Activated CD4-positive, alpha-beta T cell treated with anti-CD3 and anti-CD28 coated beads, Interleukin-2, amount 50 U/mL, for 24 hours (primary cell): ENCODE measurements around the gene FRMPD4.

Experiments
- DNase-seq, 2 donors: peaks; one replicate each; pipeline ENCODE4 v3.0.0-alpha.2; 2020; ENCODE audit warnings: low read depth in 1 of 2, low spot score in 1 of 2

Gene FRMPD4

GRCh38 chrX:12360383-12360782 is 222.1 kb downstream of the FRMPD4 start:
- no peak for DNase-seq

GRCh38 chrX:12360986-12361598 is 222.8 kb downstream of the FRMPD4 start:
- no peak for DNase-seq

DNA sequence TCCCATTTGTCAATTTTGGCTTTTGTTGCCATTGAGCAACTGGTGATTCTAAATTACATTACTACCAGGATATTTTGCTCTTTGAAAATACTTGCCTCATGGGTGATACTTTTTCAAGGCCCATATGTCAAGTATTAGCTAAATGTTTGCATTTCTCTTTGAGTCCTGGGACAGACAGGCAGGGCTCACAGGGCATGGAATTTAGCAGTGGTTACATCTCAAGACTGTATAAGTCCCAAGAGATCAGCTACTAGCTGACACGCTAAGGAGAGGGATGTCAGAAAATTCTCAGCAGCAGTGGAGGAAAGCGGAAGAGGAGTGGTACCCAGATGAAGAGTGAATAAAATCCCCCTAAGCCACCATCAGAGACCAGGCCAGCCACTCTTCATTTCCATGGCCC is 224.9 kb downstream of the FRMPD4 start:
- no peak for DNase-seq

DNA sequence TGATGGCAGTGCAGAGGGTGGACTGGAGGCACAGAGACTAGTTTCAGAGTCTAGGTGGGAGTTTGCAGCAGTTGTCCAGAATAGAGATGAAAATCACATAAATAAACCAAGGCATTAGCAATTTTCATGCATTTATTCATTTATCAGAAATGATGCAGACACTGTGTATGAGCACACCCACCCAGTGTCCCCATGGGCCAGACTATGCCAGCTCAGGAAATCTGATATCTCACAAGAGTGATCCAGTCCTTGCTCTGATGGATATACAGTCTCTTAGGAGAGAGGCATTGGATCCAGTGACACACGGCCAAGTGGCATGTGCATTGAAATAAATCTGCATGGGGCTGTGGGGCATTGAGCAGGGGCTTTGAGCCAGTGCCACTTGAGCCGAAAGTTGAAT is 228.2 kb downstream of the FRMPD4 start:
- no peak for DNase-seq

GRCh38 chrX:12367254-12367653 is 229.0 kb downstream of the FRMPD4 start:
- DNase-seq = no peak

DNA sequence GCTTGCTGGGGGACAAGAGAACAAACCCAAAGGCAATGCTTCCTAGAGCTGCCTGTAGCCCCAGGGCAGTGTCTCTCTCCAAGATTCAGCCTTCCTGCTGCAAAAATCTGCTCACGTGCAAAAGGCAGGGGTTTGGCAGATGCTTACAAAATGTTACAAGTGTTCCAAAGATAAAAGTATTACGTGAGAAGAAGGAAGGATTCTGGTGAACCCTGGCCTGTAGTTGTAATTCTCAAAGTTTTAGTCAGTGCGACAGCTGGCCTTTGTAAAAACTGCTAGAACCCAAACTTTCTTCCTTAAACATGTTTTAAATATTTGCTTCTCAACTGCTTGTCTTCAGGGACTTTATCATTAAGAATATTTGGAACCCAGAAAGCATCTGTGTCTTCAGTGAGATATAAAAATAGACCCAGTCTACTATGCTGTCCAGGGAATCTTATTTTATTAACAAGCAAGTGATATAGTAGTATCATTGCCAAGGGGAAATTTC is 232.3 kb downstream of the FRMPD4 start:
- no peak for DNase-seq

DNA sequence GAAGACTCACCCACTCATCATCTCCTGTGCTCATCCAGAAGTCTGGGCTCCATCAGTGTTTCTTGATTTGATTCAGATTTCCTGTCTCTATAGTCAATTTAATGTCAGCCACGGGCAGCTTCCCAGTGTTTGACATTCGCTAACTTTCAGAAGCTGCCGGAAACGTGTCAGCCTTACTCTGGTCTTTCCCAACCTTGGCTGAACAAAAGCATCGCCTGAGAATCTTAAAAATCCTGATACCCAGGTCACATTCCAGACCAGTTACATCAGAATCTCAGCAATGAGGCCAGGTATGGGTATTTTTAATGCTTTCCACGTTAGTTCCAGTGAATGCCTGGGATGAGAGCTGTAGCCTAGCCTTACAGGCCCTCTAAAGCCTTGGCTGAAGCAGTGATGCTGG is 233.8 kb downstream of the FRMPD4 start:
- no peak for DNase-seq

- no peak for DNase-seq
Measured at GRCh38 chrX:12374286-12374685, 236.0 kb downstream of the FRMPD4 start.

DNA sequence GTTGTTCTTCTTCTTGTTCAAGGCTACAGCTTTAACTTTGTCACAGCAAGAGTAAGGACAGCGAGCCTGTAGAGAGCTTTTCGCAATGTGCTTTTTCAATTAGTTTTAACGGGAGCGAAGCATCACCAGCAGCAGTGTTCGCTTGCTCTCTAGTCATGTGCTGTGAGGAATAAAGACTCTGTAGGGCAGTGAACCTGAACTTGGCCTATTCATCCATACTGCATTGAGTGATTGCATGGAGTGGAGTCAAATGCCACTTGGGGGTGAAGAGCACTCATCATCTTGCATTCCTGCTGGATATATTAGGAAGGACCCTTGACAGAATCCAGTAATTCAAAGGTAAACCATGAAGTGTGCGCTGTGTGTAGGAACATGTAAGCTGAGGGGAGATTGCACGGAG is 240.0 kb downstream of the FRMPD4 start:
- no peak for DNase-seq

GRCh38 chrX:12378706-12379105 is 240.4 kb downstream of the FRMPD4 start:
- DNase-seq = no peak

DNA sequence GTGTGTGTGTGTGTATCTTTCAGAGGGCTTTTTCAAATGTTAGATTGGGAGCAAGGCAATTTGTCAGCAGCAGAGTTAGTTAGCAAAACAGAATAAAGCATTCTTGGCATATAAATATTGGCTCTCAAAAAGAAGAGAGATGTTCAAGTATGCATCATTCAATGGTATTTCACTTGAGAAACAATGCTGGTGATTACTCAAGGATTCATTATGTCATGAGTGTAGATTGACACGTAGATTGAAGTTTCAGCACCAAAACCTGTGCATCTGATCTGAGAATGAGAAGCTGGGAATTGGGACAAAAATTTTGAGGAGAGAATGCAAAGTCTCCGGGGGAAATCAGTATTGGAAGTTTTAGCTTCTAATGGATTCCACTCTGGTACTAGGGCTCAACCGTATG is 241.4 kb downstream of the FRMPD4 start:
- no peak for DNase-seq

DNA sequence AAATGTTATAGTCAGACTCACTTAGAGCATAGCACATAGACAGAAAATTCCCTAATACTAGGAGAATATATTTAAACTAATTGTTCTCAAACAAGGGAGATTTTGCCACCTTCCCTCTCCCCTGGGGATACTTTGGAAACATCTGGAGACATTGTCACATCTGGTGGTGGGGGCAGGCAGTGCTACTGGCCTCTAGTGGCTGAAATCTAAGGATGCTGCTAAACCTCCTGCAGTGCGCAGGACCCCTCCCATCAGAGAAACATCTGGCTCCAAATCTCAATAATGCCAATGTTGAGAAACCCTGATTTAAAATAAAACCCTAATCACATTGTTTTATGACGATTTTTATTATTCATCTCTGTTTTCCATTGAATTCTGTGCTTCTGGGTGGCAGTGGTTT is 244.9 kb downstream of the FRMPD4 start:
- no peak for DNase-seq

DNA sequence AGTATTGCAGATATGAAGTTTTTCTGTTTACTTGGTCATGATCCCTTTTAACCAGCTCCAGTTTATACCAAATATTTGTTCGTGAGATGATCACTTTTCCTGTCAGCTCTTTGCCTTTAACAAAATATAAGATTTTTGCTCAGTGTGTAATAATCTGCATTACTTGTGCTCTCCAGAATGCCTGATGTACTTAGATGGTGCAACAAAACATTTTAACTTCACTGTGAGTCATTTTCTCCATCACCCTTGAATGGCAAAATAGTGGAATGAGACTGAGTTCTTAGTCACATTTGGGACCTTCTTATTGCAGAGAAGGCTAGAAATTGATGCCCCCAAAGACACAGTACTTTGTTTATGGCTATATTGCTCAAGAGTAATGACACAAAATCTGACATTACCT is 252.0 kb downstream of the FRMPD4 start:
- DNase-seq = no peak

GRCh38 chrX:12396584-12396983 is 258.3 kb downstream of the FRMPD4 start:
- DNase-seq = no peak

GRCh38 chrX:12400218-12400617 is 261.9 kb downstream of the FRMPD4 start:
- DNase-seq = no peak

GRCh38 chrX:12401252-12401651 is 263.0 kb downstream of the FRMPD4 start:
- DNase-seq = no peak

GRCh38 chrX:12403474-12404082 is 265.3 kb downstream of the FRMPD4 start:
- no peak for DNase-seq

DNA sequence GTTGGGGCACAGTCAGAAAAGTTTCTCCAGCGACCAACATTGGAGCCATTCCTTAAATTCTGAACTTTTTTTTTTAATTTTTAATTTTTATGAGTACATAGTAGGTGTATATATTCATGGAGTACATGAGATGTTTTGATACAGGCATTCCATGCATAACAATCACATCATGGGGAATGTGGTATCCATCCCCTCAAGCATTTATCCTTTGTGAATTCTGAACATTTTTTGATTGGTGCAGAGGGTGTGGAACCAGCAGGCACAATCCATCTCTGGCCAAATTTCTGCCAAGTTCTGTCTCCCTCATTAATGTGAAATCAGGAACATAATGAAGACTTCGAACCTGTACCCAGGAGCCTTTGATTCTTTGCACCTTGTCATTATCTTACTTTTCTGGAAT is 267.0 kb downstream of the FRMPD4 start:
- DNase-seq = no peak

DNA sequence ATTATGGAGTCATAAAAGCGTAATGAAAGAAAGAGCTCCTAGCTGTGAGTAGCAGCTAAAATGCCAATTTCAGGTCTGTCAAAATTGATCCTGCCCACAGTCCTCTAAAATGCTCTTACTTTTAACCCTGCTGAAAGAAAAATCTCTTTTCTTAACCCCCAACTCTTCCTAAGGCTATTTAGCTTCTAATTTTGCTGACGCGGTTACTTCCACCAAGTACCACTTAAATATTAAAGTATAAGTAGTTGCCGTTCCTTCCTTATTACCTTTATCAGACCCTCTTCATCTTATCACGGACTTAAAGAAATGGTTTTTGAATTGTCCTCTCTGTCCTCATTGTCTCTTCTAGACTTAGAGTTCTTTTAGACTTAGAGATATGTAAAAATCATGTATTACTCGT is 272.2 kb downstream of the FRMPD4 start:
- DNase-seq = no peak

DNA sequence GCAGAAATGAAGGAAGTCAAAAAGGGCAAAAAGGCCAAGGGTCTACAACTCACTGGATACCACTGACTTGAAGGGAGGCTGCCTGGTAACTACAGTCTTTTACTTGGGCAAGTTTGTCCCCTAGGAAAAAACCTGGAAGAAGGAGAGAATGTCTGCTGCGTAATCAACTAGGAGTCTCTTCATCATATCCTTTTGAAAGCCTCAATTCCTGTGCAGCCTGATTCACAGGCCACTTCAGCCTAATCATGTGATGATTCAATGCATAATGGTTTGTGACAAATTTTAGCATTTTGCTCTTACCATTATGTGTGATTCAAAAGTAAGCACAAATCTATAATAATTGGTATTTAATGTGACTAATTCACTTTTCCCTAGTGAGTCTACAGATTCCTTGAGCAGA is 273.6 kb downstream of the FRMPD4 start:
- no peak for DNase-seq

GRCh38 chrX:12412561-12412960 is 274.3 kb downstream of the FRMPD4 start:
- no peak for DNase-seq

- DNase-seq = no peak
Measured at GRCh38 chrX:12419591-12419990, 281.3 kb downstream of the FRMPD4 start.

GRCh38 chrX:12421918-12422317 is 283.6 kb downstream of the FRMPD4 start:
- no peak for DNase-seq
